Thyroid gland (tissue), 4 donors: ENCODE results near the gene ZBTB48. TPM values are rescaled to one million over a fixed set of nuclear protein-coding genes. Genes with fewer than 3 reads are reported as not detected.
A peak's percentile ranks its signal among the peaks of the same experiment; 100 is the strongest.

Experiments used
- DNase-seq, 2 donors: peaks; one replicate each; pipeline ENCODE4 v3.0.0-alpha.2; 2019
- H3K27ac ChIP-seq, 3 donors: fragments of 200-600 bp; sonication (generic); 1 replicate in 2 of 3; 2 replicates in 1 of 3; pipeline ENCODE4 v1.5.1; 2016 to 2019; ENCODE audit warnings: mild to moderate bottlenecking in 1 of 3, moderate library complexity in 1 of 3
- H3K27me3 ChIP-seq: fragments of 200-600 bp; sonication (generic); one replicate; pipeline ENCODE4 v1.5.1; 2019
- H3K36me3 ChIP-seq, 2 donors: fragments of 200-600 bp; sonication (generic); one replicate each; pipeline ENCODE4 v1.5.1; 2016 to 2019
- H3K4me1 ChIP-seq, 2 donors: fragments of 200-600 bp; sonication (generic); one replicate each; pipeline ENCODE4 v1.5.1; 2017 to 2019
- H3K4me3 ChIP-seq, 3 donors: fragments of 200-600 bp; sonication (generic); replicated peaks in 1 of 3; 1 replicate in 2 of 3; 2 replicates in 1 of 3; pipeline ENCODE4 v1.5.1; 2016; ENCODE audit warnings: mild to moderate bottlenecking in 1 of 3
- H3K9me3 ChIP-seq: fragments of 200-600 bp; sonication (generic); one replicate; pipeline ENCODE4 v1.5.1; 2017
- POLR2A ChIP-seq, 2 donors: fragments of 450-650 bp; IDR thresholded peaks; one replicate each; pipeline ENCODE4 v1.6.1; 2017; ENCODE audit warnings: antibody characterized with exemption in 2 of 2, mild to moderate bottlenecking in 2 of 2, moderate library complexity in 1 of 2
- WGBS, 2 donors: methylation state at CpG; one replicate each; pipeline ENCODE4 v1.1.5; 2017; 5-methylcytosine and 5-hydroxymethylcytosine counted together
- intact Hi-C: fragments of 100-400 bp; cut with DNase I; formaldehyde crosslinking; loops from one replicate; pipeline ENCODE4 v1.15.1; 2023
- total RNA-seq, 4 donors: library from RNA; depleted of rRNA; stranded (reverse); fragments of >200 nt; gene quantifications; one replicate each; pipeline ENCODE4 v1.2.3, GENCODE V29; 2016
- TF ChIP-seq, protein P1 (sequence below), 6 experiments: fragments of 200-600 bp in 3 of 6; fragments of 450-650 bp in 3 of 6; sonication (generic) in 3 of 6; IDR thresholded peaks; one replicate each; pipeline ENCODE4 v1.5.1; 2016 to 2019; ENCODE audit warnings: antibody characterized with exemption in 6 of 6, mild to moderate bottlenecking in 2 of 6, inconsistent platforms in 1 of 6, moderate library complexity in 1 of 6

Gene ZBTB48
- total RNA-seq, 4 donors from 2014 or later = 22.7 to 33.8 (median 29.4) TPM

GRCh38 chr1:6587261-6588005, 7.6 kb downstream of the ZBTB48 start:
- Histone ChIP-seq H3K27ac (peak overlapping the region; percentile 5 to 53 (median 21)), H3K36me3 (peaks cover 22 to 28% of the 10 kb centered on the region in 2 donors), H3K9me3 (no peaks in the 10 kb centered on the region), H3K4me1 (peaks cover 20 to 24% of the 10 kb centered on the region in 2 donors), H3K4me3 (no peak overlapping the region), H3K27me3 (no peaks in the 10 kb centered on the region)
- intact Hi-C loops = no loop called here
- DNase-seq = peak; percentile 97
- peak in 1 of 2 donors; percentile 47 for TF ChIP-seq POLR2A (IDR thresholded peaks at IDR 0.05)
- TF ChIP-seq, protein P1, sequence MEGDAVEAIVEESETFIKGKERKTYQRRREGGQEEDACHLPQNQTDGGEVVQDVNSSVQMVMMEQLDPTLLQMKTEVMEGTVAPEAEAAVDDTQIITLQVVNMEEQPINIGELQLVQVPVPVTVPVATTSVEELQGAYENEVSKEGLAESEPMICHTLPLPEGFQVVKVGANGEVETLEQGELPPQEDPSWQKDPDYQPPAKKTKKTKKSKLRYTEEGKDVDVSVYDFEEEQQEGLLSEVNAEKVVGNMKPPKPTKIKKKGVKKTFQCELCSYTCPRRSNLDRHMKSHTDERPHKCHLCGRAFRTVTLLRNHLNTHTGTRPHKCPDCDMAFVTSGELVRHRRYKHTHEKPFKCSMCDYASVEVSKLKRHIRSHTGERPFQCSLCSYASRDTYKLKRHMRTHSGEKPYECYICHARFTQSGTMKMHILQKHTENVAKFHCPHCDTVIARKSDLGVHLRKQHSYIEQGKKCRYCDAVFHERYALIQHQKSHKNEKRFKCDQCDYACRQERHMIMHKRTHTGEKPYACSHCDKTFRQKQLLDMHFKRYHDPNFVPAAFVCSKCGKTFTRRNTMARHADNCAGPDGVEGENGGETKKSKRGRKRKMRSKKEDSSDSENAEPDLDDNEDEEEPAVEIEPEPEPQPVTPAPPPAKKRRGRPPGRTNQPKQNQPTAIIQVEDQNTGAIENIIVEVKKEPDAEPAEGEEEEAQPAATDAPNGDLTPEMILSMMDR (IDR thresholded peaks at IDR 0.05) = no peak
- WGBS, 2 donors = 31 to 52% methylated on average over 10 to 12 of the region's 13 CpGs

GRCh38 chr1:6588128-6588892, 8.5 kb downstream of the ZBTB48 start:
- intact Hi-C loops = no loop called here
- peak overlapping the region in 2 of 3 donors; percentile 5 to 53 for H3K27ac ChIP-seq
- H3K4me1 ChIP-seq = peaks cover 20 to 24% of the 10 kb centered on the region in 2 donors
- no peaks in the 10 kb centered on the region for H3K9me3 ChIP-seq
- no peak for TF ChIP-seq POLR2A (IDR thresholded peaks at IDR 0.05)
- TF ChIP-seq, protein P1 (IDR thresholded peaks at IDR 0.05) = no peak
- H3K27me3 ChIP-seq = no peaks in the 10 kb centered on the region
- DNase-seq = no peak
- H3K36me3 ChIP-seq = peaks cover 27 to 37% of the 10 kb centered on the region in 2 donors
- H3K4me3 ChIP-seq = no peak overlapping the region
- WGBS, 2 donors = 81 to 82% methylated on average over 23 of the region's 25 CpGs

GRCh38 chr1:6588893-6589520, 9.2 kb downstream of the ZBTB48 start:
- H3K9me3 ChIP-seq = no peaks in the 10 kb centered on the region
- no peak overlapping the region for H3K4me3 ChIP-seq
- H3K36me3 ChIP-seq = peaks cover 34 to 44% of the 10 kb centered on the region in 2 donors
- 91 to 93% methylated on average over 15 to 23 of the region's 24 CpGs for WGBS, 2 donors
- DNase-seq = no peak
- H3K27ac ChIP-seq = no peak overlapping the region
- TF ChIP-seq POLR2A (IDR thresholded peaks at IDR 0.05) = no peak
- TF ChIP-seq, protein P1 (IDR thresholded peaks at IDR 0.05) = no peak
- H3K4me1 ChIP-seq = peaks cover 20 to 24% of the 10 kb centered on the region in 2 donors
- no peaks in the 10 kb centered on the region for H3K27me3 ChIP-seq
- intact Hi-C loops = no loop called here

DNA sequence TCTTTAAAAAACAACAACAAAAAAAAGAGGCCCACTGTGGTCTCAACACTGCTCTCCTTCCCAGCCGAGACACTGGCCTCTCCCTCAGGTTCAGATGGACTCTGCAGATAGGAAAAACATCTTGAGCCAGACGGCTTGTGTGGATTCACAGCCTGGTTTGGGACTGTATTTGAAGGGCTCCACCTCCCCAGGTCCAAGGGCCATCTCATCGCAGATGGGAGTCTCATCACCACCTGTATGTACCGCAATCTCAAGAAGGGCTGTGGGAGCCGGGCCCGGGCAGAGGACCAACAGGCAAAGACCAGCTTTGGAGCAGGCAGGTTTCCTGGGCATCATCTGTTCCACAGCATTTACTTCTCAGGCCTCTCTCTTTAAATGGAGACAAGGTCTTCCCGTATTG, 10.3 kb downstream of the ZBTB48 start:
- H3K4me1 ChIP-seq = peaks cover 20 to 24% of the 10 kb centered on the region in 2 donors
- no peak for DNase-seq
- no peak for TF ChIP-seq POLR2A (IDR thresholded peaks at IDR 0.05)
- TF ChIP-seq, protein P1 (IDR thresholded peaks at IDR 0.05) = no peak
- intact Hi-C loops = no loop called here
- no peaks in the 10 kb centered on the region for H3K9me3 ChIP-seq
- H3K27me3 ChIP-seq = no peaks in the 10 kb centered on the region
- H3K27ac ChIP-seq = no peak overlapping the region
- WGBS, 2 donors = 81 to 95% methylated on average over 3 to 7 of the region's 7 CpGs
- H3K36me3 ChIP-seq = peaks cover 45 to 54% of the 10 kb centered on the region in 2 donors
- no peak overlapping the region for H3K4me3 ChIP-seq
